ENCODE measurements around the gene THRA.

The THRA gene, protein sequence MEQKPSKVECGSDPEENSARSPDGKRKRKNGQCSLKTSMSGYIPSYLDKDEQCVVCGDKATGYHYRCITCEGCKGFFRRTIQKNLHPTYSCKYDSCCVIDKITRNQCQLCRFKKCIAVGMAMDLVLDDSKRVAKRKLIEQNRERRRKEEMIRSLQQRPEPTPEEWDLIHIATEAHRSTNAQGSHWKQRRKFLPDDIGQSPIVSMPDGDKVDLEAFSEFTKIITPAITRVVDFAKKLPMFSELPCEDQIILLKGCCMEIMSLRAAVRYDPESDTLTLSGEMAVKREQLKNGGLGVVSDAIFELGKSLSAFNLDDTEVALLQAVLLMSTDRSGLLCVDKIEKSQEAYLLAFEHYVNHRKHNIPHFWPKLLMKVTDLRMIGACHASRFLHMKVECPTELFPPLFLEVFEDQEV

DNA sequence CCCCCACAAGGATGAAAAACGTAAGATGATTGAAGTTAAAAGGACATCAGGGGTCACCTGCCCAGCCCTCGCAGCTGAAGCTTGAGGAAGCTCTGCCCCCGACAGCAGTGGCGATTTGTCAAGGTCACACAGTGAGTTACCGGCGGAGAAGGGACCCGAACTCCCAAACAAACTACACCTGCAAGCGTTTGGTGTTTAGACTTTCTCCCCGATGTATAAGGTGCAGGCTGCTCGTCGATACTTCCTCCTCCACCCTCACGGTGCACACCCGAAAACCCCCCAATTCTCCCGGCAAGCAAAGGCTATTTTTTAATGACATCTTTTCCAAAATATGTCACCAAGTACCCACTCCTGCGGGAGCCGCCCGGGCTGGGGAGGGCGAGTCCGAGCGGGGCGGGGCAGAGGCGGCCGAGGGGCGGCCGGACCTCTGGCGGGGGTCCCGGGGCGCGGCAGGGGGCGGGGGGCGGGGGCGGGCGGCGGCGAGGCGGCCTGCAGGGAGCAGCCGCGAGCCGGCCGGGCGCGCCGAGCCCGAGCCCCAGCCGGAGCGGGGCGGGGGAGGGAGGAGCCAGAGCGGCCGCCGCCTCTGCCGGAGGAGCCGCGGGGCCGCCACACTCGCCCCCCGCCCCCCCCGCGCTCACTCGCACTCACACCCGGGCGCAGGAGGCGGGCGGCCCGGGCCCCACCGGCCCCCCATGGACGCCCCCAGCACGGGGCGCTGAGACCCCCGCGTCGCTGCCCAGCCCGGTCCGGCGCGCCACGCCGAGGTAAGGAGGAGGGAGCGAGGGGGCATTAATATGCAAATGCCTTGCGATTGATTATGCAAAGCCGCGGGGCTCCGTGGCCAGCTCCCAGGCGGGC is at the start of gene THRA:
Gene THRA (plus strand): TSS at position 637 of the 858 bp plus-strand sequence. CDS start 11,524 bp downstream, outside the sequence.
- peak; percentile 67 for DNase-seq

DNA sequence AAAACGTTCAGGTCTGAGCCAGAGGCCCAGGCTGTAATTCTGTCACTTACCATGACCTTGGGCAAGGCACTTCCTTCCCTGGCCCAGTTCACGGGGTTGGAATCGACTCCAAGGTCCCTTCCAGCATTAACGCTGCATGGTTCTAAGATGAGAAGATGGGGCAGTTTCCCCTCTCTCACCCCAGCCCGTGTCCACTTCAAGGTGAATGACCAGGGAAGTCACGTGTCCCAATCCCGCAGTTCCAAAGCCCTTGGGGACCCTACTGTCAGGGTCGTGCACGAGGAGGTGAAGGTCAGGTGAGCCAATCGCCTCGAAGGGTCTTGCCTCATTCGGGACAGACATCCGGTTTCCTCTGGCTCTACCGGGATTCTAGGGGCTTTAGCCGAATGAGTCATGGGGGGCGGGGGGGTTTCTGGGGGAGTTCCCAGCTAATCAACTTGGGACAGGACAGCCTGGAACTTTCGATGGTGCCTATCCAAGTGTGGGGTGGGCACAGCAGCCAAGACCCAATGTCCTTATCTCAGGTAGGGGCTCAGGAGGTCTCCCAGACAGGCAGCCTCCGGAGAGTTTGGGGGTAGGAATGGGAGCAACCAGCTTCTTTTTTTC is 48.3 kb upstream of the THRA start:
- DNase-seq, result no peak

DNA sequence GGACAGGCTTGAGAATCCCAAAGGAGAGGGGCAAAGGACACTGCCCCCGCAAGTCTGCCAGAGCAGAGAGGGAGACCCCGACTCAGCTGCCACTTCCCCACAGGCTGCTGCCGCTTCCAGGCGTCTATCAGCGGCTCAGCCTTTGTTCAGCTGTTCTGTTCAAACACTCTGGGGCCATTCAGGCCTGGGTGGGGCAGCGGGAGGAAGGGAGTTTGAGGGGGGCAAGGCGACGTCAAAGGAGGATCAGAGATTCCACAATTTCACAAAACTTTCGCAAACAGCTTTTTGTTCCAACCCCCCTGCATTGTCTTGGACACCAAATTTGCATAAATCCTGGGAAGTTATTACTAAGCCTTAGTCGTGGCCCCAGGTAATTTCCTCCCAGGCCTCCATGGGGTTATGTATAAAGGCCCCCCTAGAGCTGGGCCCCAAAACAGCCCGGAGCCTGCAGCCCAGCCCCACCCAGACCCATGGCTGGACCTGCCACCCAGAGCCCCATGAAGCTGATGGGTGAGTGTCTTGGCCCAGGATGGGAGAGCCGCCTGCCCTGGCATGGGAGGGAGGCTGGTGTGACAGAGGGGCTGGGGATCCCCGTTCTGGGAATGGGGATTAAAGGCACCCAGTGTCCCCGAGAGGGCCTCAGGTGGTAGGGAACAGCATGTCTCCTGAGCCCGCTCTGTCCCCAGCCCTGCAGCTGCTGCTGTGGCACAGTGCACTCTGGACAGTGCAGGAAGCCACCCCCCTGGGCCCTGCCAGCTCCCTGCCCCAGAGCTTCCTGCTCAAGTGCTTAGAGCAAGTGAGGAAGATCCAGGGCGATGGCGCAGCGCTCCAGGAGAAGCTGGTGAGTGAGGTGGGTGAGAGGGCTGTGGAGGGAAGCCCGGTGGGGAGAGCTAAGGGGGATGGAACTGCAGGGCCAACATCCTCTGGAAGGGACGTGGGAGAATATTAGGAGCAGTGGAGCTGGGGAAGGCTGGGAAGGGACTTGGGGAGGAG is 47.5 kb upstream of the THRA start, which contains the start of gene CSF3:
Gene CSF3 (plus strand): TSS at position 436 of the 993 bp plus-strand sequence. CDS start 35 bp downstream, at position 471.
- no peak for DNase-seq

DNA sequence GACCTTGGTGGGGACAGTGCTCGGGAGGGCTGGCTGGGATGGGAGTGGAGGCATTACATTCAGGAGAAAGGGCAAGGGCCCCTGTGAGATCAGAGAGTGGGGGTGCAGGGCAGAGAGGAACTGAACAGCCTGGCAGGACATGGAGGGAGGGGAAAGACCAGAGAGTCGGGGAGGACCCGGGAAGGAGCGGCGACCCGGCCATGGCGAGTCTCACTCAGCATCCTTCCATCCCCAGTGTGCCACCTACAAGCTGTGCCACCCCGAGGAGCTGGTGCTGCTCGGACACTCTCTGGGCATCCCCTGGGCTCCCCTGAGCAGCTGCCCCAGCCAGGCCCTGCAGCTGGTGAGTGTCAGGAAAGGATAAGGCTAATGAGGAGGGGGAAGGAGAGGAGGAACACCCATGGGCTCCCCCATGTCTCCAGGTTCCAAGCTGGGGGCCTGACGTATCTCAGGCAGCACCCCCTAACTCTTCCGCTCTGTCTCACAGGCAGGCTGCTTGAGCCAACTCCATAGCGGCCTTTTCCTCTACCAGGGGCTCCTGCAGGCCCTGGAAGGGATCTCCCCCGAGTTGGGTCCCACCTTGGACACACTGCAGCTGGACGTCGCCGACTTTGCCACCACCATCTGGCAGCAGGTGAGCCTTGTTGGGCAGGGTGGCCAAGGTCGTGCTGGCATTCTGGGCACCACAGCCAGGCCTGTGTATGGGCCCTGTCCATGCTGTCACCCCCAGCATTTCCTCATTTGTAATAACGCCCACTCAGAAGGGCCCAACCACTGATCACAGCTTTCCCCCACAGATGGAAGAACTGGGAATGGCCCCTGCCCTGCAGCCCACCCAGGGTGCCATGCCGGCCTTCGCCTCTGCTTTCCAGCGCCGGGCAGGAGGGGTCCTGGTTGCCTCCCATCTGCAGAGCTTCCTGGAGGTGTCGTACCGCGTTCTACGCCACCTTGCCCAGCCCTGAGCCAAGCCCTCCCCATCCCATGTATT is 46.5 kb upstream of the THRA start:
- no peak for DNase-seq

DNA sequence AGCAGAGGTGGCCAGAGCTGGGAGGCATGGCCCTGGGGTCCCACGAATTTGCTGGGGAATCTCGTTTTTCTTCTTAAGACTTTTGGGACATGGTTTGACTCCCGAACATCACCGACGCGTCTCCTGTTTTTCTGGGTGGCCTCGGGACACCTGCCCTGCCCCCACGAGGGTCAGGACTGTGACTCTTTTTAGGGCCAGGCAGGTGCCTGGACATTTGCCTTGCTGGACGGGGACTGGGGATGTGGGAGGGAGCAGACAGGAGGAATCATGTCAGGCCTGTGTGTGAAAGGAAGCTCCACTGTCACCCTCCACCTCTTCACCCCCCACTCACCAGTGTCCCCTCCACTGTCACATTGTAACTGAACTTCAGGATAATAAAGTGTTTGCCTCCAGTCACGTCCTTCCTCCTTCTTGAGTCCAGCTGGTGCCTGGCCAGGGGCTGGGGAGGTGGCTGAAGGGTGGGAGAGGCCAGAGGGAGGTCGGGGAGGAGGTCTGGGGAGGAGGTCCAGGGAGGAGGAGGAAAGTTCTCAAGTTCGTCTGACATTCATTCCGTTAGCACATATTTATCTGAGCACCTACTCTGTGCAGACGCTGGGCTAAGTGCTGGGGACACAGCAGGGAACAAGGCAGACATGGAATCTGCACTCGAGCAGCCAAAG is 45.2 kb upstream of the THRA start:
- no peak for DNase-seq

DNA sequence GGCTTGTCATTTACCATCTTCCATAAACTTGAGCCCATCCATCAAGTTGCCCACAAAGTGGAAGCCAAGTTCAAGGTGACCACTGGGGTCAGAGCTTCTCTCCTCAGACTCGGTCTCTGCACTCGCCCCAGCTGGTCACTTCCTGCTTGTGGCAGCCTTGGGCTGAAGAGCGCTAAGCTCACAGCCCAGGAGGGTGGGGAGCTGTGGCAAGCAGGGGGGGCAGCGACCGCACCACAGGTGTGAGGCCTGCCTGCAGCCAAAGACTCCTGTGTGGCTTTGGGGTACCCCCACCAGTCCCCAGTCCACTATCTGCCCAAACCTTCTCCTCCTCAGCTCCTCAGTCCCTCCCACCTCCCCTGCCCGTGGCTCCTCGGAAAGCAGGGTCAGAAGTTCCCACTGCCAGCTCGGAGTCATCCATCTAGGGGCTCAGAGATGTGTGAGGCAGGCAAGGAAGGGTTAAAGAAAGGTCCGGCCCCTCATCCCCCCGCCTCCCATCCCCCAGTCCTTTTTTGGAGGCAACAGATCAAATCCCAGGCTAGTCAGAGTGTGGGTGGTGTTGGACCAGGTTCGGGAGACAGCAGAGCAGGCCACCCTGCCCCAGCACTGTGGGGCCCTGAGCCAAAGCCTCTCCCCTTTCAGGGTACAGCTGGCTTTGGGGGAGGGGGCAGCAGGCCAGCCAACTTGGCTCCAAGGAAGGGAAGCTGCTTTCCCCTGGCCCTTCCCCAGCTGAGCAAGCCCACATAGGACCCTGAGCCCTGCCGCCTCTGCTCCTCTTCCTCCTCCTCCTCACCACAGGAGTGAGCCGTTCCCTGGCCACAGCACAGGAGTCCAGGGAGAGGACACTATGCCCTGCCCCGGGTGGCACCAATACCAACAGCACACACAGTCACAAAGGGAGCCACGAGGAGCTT is 44.3 kb upstream of the THRA start:
- no peak for DNase-seq

DNA sequence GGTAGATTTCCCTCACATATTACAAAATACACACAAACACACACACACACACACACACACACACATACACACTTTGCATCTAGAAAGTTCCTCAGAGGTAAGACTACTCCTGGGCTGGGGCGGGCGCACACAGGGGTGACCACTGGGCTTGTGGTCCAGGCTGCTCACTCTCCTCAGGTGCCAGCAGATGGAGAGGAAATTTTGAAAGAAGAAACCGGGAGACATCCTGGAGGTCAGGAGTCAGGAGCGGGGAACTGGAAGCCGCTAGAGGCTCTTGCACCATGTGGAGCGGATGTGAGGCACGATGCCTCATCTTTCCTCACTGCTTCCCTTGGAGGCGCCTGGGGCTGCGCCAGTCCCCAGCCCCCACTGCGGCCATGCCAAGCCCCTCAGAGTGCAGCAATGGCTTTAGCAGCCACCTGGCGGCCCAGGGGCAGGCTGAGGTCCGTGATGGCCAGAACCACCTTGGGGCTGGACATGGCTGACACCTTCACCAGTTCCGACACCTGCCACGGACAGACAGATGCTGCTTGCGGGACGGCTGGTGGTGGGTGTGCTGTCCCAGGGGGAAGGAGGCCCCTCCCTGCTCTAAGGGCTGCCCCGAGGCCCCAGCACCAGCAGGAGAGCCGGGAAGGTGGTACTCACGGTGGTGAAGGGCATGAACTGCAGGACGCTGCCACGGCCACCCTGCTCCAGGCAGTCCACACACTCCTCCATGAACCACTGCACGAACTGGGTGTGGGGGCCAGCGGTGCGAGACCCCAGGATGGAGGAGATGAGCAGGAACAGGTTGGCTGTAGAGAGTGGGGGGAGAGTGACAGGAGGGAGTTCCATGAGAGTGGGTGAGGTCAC is 43.4 kb upstream of the THRA start:
- DNase-seq, result no peak

DNA sequence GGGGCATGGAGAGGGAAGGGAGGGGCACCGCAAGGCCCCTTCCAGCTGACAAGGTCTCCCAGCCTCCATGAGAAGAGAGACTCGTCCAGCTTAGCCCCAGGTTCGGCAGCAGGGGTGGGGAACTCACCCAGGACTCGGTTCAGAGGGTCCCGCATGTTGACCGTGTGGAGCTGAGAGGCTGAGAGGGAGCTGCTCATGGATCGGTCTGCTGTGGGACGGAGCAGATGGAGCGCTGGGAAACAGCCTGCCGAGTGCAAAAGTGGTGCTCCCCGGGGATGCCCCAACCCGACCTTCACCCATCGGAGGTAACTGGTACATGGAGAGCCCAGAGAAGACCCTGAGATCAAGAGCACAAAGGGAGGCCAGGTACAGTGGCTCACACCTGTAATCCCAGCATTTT is 42.6 kb upstream of the THRA start:
- DNase-seq, result no peak

DNA sequence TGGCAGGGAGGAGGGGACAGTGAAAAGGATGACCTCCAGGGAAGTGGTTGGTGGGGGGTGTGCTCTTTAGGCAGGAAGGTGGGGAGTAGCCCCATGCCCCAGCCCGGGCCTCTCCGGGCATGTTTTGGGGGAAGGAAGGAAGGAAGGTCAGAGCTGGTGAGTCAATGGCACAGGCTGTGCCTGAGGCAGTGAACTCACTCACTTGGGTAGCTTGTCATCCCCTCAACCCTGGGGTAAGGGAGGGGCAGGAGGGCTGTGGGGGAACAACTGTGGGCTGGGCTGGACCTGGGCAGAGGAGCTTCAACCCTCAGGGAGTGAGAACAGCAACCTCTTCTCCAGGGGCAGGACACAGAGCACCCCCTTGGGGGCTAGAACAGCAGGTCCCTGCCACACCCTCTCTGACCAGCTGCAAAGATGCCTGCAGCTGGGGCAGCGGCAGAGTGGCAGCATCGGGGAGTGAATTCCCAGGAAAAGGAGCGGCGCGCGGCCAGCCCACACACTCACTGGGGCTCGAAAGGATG is 41.3 kb upstream of the THRA start:
- no peak for DNase-seq

DNA sequence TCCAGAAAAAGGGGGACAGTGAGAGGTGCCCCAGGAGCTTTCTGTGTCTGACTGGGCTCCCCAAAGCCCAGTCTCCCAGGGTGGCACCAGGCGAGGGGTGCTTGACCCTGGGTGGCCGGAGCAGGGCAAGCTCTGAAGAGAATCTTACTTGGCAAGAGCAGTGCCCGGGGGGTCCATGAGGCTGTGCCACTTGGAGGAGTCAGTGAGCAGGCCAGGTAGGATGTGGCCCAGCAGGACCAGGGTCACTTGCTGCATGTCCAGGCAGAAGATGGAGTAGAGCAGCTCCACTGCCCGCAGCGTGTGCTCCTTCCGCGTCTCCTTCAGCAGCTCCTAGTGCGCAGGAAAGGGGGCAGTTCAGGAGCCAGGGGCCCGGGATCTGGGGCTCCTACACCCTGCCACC is 40.3 kb upstream of the THRA start:
- DNase-seq, result no peak

DNA sequence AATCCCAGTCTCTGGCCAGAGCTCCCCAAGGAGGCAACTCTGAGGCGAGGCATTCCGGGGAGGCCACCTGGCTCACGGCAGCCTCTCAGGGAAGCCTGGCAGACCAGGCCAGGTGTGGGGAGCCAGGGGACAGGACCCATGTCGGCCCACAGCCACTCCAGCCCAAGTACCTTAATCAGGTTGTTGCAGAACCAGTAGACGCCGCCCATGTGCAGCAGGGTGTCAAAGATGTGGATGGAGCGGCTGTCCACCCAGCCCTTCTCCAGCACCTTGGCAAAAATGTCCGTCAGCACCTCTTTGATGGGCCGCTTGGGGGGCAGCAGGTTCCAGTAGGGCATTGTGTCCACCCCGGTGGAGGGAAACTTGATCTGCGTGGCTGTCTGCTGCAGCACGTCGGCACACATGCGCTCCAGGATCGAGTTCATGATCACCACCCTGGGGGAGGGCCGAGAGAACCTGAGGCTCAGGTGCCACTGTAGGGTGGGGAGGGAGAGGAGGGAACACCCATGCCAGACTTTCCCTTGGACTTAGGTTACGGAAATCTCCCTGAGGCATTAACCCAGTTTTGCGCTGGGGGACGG is 39.7 kb upstream of the THRA start:
- DNase-seq, result no peak

DNA sequence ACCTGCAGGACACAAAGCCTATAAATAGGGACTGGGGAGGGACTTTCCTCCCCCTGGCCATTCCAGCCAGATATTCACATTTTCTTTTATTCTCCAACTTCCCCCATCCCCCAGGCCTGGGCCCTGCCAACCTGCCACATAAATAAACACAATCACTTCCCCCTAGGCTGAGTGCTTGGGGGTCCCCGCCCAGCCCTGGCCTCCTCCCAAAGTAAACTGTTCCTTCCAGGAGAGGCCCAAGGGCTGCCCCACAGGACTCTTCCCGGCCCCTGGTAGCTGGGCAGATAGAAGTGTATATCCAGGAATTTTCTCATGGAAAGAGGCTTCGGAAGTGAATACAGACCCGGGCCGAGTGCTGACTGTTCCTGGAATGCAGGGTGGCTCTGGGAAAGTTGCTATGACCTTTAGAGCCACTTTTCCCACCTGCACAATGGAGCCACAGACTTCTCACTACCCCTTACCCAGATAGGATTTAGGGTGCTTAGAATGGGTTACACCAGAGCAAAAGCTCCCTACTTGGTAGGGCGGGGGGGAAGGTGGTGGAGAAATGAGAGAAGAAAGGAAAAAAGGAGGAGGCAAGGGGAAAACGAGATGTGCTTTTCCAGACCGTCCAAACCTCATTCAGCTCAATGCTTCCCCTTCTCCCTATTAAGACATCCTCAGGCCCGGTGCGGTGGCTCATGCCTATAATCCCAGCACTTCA is 39.0 kb upstream of the THRA start:
- DNase-seq, result no peak

DNA sequence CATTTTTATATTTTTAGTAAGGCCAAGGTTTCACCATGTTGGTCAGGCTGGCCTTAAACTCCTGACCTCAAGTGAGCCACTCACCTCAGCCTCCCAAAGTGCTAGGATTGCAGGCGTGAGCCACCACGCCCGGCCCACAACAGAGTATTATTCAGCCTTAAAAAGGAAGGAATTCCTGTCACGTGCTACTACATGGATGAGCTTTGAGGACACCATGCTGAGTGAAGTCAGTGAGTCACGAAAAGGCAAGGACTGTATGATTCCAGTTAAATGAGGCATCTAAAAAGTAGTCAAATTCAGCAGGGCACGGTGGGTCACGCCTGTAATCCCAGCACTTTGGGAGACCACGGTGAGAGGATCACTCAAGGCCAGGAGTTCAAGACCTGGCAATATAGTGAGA is 37.9 kb upstream of the THRA start:
- no peak for DNase-seq

DNA sequence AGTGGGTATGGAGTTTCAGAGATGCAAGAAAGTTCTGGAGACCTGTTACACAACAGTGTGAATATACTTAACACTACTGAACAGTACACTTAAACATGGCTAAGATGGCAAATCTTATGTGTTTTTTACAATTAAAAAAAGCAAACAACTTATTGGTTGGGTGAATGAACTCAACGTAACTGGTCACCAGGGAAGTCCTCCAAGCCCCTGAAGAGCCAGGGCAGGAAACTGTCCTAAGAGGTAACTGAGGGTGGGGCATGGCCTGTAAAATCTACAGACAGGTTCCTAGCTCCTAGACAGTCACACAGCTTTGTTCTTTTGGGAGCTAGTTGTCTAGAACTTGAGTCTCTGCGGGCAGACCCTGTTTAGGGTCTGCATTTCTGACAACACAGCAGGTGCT is 37.2 kb upstream of the THRA start:
- DNase-seq, result no peak

DNA sequence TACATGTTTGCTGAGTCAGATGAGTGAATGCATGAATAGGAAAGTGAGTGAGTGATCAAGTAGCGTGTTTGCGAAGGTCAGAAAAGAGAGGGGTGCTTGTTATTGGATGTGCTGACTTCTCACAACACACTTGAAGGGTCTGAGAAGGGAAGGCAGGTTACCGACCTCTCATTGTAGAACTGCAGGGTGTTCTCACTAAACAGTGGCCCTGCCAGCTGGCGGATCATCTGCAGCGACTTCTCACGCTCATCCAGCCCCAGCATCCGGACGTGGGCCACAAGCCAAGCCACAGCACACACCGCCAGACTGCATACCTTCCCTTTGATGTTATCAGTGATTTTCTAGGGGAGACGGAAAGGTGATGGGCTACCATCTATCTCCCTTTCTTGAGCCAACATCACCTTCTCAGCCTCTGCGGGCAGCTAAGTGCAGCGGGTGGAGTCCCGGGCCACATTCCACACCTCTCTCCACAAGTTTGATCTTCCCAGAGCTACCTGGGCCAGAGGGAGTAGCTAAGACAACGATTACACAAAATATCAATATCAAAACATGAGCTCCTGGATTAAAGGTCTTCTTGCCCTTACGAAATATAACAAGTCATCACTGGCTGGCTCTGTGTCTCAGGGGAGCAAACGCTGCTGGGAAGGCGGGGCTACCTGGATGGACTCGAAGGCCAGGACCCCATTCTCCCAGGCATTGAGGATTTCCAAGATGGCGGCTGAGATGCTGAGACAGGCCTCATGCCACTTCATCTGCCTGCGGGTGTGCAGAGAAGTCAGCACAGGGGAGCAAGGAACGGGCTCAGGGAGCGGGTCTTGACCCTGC is 36.6 kb upstream of the THRA start:
- DNase-seq, result peak; percentile 45
